Measurements from ENCODE around the gene PFKFB2. TPM values are rescaled to one million over a fixed set of nuclear protein-coding genes. Genes with fewer than 3 reads are reported as not detected.
A peak's percentile ranks its signal among the peaks of the same experiment; 100 is the strongest.

The PFKFB2 gene
- total RNA-seq, 2 experiments from 2014 or later, result 3.1 to 3.5 TPM

DNA sequence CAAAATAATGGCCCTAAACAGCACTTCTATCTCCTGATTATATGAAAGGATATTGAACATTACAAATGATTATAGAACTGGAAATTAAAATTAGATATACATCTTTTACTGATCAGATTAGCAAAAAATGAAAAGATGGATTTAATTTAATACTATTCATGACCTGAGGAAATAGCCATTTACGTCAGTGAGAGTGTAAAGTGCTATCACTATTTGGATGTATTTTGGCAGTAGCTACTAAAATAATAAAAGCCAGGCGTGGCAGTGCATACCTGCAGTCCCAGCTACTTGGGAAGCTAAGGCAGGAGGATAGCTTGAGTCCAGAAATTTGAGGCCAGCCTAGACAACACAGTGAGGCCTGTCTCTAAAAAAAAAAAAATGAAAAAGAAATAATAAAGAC, 40.9 kb downstream of the PFKFB2 start:
- H3K36me3 Mint-ChIP-seq (ENCODE audit: low read depth), result no peaks in the 10 kb centered on the region
- H3K4me3 Mint-ChIP-seq, result no peak overlapping the region
- intact Hi-C loops (cut with DNase I, micrococcal nuclease), result no loop called here
- peaks cover 2% of the 10 kb centered on the region for H3K27me3 Mint-ChIP-seq
- no peak overlapping the region for H3K27ac Mint-ChIP-seq
- ChIA-PET CTCF (interaction anchor here (0.5 to 1.2 kb wide), 6 partner anchors 11 to 121 kb away, joined by 3 to 5 read pairs (median 3); no protein-coding TSS in a partner anchor), POLR2A (interaction anchor here (0.7 kb wide), 1 partner anchor 254 kb away, joined by 3 read pairs; no protein-coding TSS in a partner anchor)
- no peak for DNase-seq
- no peak for ATAC-seq
- H3K9me3 Mint-ChIP-seq (ENCODE audit: low read depth), result no peaks in the 10 kb centered on the region
- peaks cover 19% of the 10 kb centered on the region for H3K4me1 Mint-ChIP-seq

DNA sequence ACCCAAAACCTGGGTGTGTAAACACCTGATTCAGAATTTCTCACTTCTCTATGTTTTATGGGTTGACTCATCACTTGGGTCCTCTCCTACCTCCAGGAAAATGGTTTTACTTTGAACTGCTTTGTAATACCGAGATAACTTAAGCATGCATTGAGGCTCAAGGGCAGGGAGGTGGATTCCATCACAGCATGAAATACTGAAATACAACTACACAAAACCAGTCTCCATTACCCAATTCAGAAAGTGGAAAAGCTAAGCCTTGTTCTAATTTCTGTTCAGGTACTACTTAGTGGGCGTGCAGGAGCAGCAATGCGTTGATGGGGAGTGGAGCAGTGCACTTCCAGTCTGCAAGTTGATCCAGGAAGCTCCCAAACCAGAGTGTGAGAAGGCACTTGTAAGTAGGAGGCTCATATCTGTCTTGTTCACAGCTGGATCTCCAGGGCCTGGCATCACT, 44.8 kb downstream of the PFKFB2 start:
- CTCF ChIA-PET, result interaction anchor here (0.7 to 3.4 kb wide), 5 partner anchors 9 to 307 kb away, joined by 3 to 18 read pairs (median 3); no protein-coding TSS in a partner anchor
- ATAC-seq, result peak; percentile 99

DNA sequence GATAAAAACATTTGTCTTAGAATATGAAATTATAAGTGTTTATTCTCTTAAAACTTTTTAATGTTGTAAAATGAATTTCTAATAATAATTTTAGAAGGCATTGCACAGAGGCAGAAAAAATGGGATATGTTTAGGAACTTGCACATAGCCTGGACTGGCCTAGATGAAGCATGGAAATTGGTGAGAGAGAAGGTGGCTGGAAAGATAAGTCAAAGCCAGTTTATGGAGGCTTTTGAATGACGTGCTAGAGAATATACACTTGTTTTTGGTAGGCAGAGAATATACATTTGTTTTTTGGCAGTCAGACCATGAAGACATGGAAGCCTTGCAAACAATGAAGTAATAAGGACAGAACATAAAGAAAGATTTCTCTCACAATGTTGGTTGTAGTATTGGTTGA, 48.6 kb downstream of the PFKFB2 start:
- Mint-ChIP-seq H3K27me3 (peaks cover 18% of the 10 kb centered on the region), H3K9me3 (ENCODE audit: low read depth) (no peaks in the 10 kb centered on the region), H3K27ac (no peak overlapping the region), H3K4me3 (no peak overlapping the region), H3K4me1 (peaks cover 14% of the 10 kb centered on the region), H3K36me3 (ENCODE audit: low read depth) (peaks cover 4% of the 10 kb centered on the region)
- CTCF ChIA-PET, result no interaction called here
- intact Hi-C loops (cut with DNase I, micrococcal nuclease), result no loop called here
- no peak for DNase-seq
- POLR2A ChIA-PET, result no interaction called here
- no peak for ATAC-seq

More for the DNA sequence above, 44.8 kb downstream of the PFKFB2 start:
- Mint-ChIP-seq H3K4me3 (no peak overlapping the region), H3K9me3 (ENCODE audit: low read depth) (no peaks in the 10 kb centered on the region), H3K4me1 (peaks cover 14% of the 10 kb centered on the region), H3K27me3 (peaks cover 13% of the 10 kb centered on the region), H3K36me3 (ENCODE audit: low read depth) (peaks cover 4% of the 10 kb centered on the region), H3K27ac (peak overlapping the region; percentile 79)
- peak; percentile 69 for DNase-seq
- POLR2A ChIA-PET, result interaction anchor here (0.6 to 1.1 kb wide), 6 partner anchors 17 to 402 kb away, joined by 3 to 5 read pairs (median 3); partner anchors contain the start of gene CD55
- intact Hi-C loops (cut with DNase I, micrococcal nuclease), result loop anchor here (1.0 to 5.0 kb wide), 6 partner anchors 223 to 314 kb away; partner anchors contain the start of gene CD55 (in 2 of the 2)

DNA sequence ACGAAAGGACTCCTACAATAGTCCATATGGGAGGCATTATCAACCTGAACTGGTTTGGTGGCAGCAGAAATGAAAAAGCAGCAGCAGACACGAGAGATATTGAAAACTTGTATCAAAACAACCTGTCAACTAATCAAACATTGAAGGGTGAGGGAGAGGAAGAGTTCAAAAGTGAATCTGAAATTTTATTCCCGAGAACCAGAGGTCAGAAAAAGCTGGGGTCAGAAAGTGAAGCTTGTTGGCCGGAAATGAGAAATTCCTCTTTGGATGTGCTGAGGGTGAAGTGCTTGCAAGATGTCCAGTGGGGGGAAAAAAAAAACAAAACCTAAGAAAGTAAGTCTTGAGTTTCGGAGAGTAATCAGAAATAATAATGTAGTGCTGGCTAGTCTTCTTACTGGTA, 49.1 kb downstream of the PFKFB2 start:
- Mint-ChIP-seq H3K9me3 (ENCODE audit: low read depth) (no peaks in the 10 kb centered on the region), H3K27ac (no peak overlapping the region), H3K4me3 (no peak overlapping the region), H3K4me1 (peaks cover 14% of the 10 kb centered on the region), H3K36me3 (ENCODE audit: low read depth) (peaks cover 4% of the 10 kb centered on the region), H3K27me3 (peaks cover 20% of the 10 kb centered on the region)
- ChIA-PET CTCF (no interaction called here), POLR2A (no interaction called here)
- ATAC-seq (no peak), DNase-seq (no peak)
- intact Hi-C loops (cut with DNase I, micrococcal nuclease), result no loop called here

DNA sequence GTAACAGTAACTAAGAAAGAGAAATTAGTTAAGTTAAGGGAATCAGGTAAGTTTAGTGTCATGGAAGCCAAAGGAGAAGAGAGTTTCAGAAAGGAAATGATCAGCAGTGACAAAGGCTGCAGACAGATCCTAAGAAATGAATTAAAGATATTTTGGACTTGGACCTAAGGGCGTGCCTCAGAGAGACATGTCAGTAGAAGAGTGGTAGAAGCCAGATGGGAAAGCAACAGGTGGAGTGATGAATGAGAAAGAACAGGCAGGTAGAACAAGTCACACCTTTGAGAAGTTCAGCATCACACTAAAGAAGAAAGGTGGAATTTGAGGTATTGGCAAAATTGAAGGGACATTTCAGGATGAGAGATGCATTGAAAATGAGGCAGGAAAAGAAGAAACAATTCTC, 49.6 kb downstream of the PFKFB2 start:
- intact Hi-C loops (cut with DNase I, micrococcal nuclease), result no loop called here
- CTCF ChIA-PET, result no interaction called here
- H3K4me1 Mint-ChIP-seq, result peaks cover 12% of the 10 kb centered on the region
- ATAC-seq (no peak), DNase-seq (no peak)
- H3K9me3 Mint-ChIP-seq (ENCODE audit: low read depth), result no peaks in the 10 kb centered on the region
- peaks cover 4% of the 10 kb centered on the region for H3K36me3 Mint-ChIP-seq (ENCODE audit: low read depth)
- H3K27me3 Mint-ChIP-seq, result peaks cover 21% of the 10 kb centered on the region
- no peak overlapping the region for H3K27ac Mint-ChIP-seq
- POLR2A ChIA-PET, result no interaction called here
- H3K4me3 Mint-ChIP-seq, result no peak overlapping the region

DNA sequence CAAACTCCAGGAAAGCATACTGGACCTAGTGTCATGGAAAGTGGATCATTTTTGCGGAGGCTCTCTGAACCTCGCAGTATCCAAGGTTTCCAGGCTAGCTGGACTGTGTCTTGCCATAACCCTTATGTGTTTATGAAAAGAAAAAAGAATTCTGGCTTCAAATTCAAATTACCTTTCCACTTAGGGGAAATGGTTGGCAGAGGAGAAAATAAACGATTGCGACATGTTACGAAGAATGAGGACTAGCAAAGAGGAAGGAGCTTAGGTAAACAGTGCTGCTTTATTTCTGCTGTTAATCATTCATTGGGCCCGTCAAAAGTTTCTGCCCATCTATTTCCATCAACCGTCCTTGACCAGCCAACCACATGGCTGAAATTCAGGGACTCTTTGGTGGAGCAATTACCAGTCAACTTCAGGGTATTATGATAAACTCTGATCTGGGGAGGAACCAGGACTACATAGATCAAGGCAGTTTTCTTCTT, 50.9 kb downstream of the PFKFB2 start, which contains the start of gene C4BPA:
C4BPA (plus strand) TSS at position 342 of the 482 bp plus-strand sequence. CDS start 8,793 bp downstream, outside the sequence.
- H3K4me3 Mint-ChIP-seq, result no peak within 1 kb of the TSS
- peaks cover 5% of the 10 kb centered on the region for H3K4me1 Mint-ChIP-seq
- H3K9me3 Mint-ChIP-seq (ENCODE audit: low read depth), result no peaks in the 10 kb centered on the region
- H3K36me3 Mint-ChIP-seq (ENCODE audit: low read depth), result peaks cover 4% of the 10 kb centered on the region
- peaks cover 23% of the 10 kb centered on the region for H3K27me3 Mint-ChIP-seq
- DNase-seq (no peak), ATAC-seq (no peak)
- intact Hi-C loops (cut with DNase I, micrococcal nuclease), result no loop called here
- H3K27ac Mint-ChIP-seq, result no peak within 1 kb of the TSS
- POLR2A ChIA-PET, result no interaction called here
- CTCF ChIA-PET, result interaction anchor here (1.1 to 1.3 kb wide), 2 partner anchors 22 to 24 kb away, joined by 3 read pairs; no protein-coding TSS in a partner anchor

DNA sequence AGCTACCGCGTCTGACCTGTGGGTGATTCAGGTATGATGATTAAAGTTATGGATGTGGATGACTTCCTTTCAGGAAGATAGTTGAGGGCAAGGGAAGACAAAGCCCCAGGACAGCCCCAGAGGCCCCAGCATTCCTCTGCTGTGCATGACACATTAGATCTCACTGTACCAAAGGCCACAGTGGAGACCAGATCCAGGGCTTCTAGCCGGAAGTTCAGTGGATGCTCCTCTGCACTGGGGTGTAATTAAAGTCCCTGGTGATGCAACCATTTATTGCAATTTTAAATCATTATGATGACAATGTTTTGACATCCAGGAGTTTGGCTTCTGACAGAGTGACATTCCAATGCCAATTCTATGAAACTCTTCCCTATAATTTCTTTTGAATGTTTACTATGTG, 55.9 kb downstream of the PFKFB2 start:
- H3K27me3 Mint-ChIP-seq, result peaks cover 13% of the 10 kb centered on the region
- H3K9me3 Mint-ChIP-seq (ENCODE audit: low read depth), result no peaks in the 10 kb centered on the region
- H3K27ac Mint-ChIP-seq, result no peak overlapping the region
- DNase-seq, result no peak
- POLR2A ChIA-PET, result no interaction called here
- intact Hi-C loops (cut with DNase I, micrococcal nuclease), result no loop called here
- CTCF ChIA-PET, result interaction anchor here (0.6 kb wide), 1 partner anchor 372 kb away, joined by 3 read pairs; no protein-coding TSS in a partner anchor
- H3K4me3 Mint-ChIP-seq, result no peak overlapping the region
- no peaks in the 10 kb centered on the region for H3K36me3 Mint-ChIP-seq (ENCODE audit: low read depth)
- H3K4me1 Mint-ChIP-seq, result no peaks in the 10 kb centered on the region
- no peak for ATAC-seq

DNA sequence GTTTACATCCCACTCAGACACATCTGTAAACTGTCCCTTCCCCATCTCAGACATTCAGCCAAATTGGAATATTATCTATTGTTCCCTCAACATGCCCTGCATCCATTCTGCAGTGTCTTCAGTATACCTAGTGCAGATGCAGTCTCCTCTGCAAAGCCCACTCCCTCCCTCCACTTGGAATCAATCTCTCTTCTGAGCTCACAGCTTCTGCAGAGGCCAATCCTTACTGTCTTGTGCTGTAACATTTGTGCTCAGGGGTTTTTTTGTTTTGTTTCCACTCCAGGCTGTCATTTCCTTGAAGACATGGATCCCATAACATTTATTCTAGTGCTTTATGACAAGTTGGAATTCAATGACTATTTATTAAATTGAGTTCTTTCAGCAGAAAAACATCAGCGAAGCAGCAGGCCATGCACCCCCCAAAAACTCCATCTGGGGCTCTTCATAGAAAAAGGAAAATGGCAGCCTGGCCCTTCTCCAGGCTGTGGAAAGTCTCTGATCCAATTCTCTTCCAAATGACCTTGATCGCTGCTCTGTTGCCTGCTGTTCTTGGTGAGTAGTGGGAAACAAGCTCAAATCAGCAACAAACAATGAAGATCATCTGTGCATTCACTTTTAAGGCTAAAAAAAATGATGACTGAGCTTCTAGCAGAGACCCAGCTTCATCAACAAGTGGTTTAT, 59.7 kb downstream of the PFKFB2 start:
- Mint-ChIP-seq H3K4me1 (no peaks in the 10 kb centered on the region), H3K4me3 (no peak overlapping the region), H3K9me3 (ENCODE audit: low read depth) (no peaks in the 10 kb centered on the region), H3K27me3 (peaks cover 3% of the 10 kb centered on the region), H3K36me3 (ENCODE audit: low read depth) (no peaks in the 10 kb centered on the region), H3K27ac (no peak overlapping the region)
- intact Hi-C loops (cut with DNase I, micrococcal nuclease), result no loop called here
- DNase-seq (no peak), ATAC-seq (no peak)
- ChIA-PET POLR2A (no interaction called here), CTCF (interaction anchor here (0.7 to 1.0 kb wide), 3 partner anchors 28 to 293 kb away, joined by 3 read pairs; no protein-coding TSS in a partner anchor)

DNA sequence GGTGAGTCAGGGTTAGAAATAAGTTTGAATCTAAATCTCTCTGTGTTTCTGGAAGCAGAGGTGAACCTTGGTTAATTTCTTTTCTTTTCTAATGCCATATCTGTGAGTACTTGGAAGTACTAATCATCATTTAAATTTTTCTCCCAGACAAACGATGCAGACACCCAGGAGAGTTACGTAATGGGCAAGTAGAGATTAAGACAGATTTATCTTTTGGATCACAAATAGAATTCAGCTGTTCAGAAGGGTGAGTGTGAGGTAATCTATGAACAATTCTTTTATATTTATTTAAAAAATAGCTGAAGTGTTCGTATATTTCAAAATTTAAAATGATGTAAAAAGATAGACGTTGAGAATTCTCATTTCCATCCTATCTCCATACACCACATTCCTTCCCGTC, 62.2 kb downstream of the PFKFB2 start:
- no peak for DNase-seq
- ATAC-seq, result no peak
- no peak overlapping the region for H3K4me3 Mint-ChIP-seq
- no peaks in the 10 kb centered on the region for H3K36me3 Mint-ChIP-seq (ENCODE audit: low read depth)
- intact Hi-C loops (cut with DNase I, micrococcal nuclease), result no loop called here
- POLR2A ChIA-PET, result interaction anchor here (0.6 kb wide), 1 partner anchor 17 kb away, joined by 3 read pairs; no protein-coding TSS in a partner anchor
- CTCF ChIA-PET, result interaction anchor here (1.0 kb wide), 1 partner anchor 316 kb away, joined by 3 read pairs; no protein-coding TSS in a partner anchor
- H3K27me3 Mint-ChIP-seq, result no peaks in the 10 kb centered on the region
- H3K27ac Mint-ChIP-seq, result no peak overlapping the region
- no peaks in the 10 kb centered on the region for H3K4me1 Mint-ChIP-seq
- no peaks in the 10 kb centered on the region for H3K9me3 Mint-ChIP-seq (ENCODE audit: low read depth)

DNA sequence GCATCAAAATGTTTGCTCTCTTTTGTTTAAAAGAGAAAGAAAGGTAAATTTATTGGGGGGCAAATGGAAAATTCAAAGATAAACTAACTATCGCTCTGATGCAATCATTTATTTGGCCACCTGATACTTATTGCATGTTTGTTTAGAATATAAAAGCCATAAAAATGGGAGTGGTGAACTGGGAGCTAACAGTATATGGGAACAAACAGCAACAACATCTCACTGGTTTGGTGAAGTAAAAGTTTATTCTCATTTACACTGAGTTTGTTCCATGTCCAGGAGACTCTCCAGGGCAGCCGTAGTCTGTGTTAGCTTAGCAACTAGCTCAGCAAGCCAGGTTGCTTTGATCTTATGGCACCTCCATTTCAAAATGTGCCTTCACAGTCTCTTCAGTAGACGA, 71.3 kb downstream of the PFKFB2 start:
- Mint-ChIP-seq H3K36me3 (ENCODE audit: low read depth) (peaks cover 6% of the 10 kb centered on the region), H3K4me1 (no peaks in the 10 kb centered on the region), H3K4me3 (no peak overlapping the region), H3K27me3 (peaks cover 9% of the 10 kb centered on the region), H3K9me3 (ENCODE audit: low read depth) (peaks cover 18% of the 10 kb centered on the region), H3K27ac (no peak overlapping the region)
- intact Hi-C loops (cut with DNase I, micrococcal nuclease), result no loop called here
- ChIA-PET POLR2A (interaction anchor here (0.5 kb wide), 1 partner anchor 27 kb away, joined by 3 read pairs; no protein-coding TSS in a partner anchor), CTCF (interaction anchor here (0.8 kb wide), 1 partner anchor 165 kb away, joined by 3 read pairs; no protein-coding TSS in a partner anchor)
- DNase-seq (no peak), ATAC-seq (no peak)

DNA sequence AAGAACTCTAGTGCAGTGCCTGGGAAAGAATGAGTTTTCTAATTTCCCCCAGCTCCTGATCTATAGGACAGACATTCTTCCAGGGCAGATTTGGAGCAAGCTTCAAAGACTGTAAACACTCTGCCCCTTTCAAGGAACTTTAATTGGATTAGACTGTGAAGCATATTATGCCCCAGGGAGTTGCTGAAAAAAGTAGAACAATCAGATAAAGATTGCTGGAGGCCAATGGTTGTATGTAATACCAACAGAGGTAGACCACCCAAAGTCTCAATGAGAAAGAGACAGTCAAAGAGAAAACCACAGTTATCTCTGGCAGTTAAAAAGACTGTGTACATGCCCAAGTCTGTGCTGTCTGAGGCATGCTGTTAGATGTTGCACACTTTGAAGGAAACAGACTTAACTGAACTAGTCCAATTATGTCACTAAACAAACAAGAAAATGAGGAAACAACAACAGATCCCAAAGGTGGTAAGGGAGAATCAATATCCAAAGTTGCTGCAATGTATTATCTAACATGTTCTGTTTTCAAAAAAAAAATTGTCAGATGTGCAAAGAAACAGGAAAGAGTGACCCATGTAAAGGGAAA, 75.4 kb downstream of the PFKFB2 start:
- peaks cover 32% of the 10 kb centered on the region for H3K9me3 Mint-ChIP-seq (ENCODE audit: low read depth)
- H3K4me3 Mint-ChIP-seq, result no peak overlapping the region
- no peak for DNase-seq
- intact Hi-C loops (cut with DNase I, micrococcal nuclease), result no loop called here
- peaks cover 7% of the 10 kb centered on the region for H3K36me3 Mint-ChIP-seq (ENCODE audit: low read depth)
- ChIA-PET CTCF (interaction anchor here (0.9 to 1.3 kb wide), 2 partner anchors 8 to 25 kb away, joined by 3 to 4 read pairs; partner anchors contain the start of gene C4BPA), POLR2A (no interaction called here)
- ATAC-seq, result no peak
- H3K4me1 Mint-ChIP-seq, result no peaks in the 10 kb centered on the region
- peaks cover 5% of the 10 kb centered on the region for H3K27me3 Mint-ChIP-seq
- no peak overlapping the region for H3K27ac Mint-ChIP-seq
